ENCODE results near the gene NYNRIN. TPM values are rescaled to one million over a fixed set of nuclear protein-coding genes. Genes with fewer than 3 reads are reported as not detected.

Gene NYNRIN
- total RNA-seq, 4 donors from 2014 or later = 17.7 to 37.8 (median 23.5) TPM

GRCh38 chr14:24463017-24463883, 64.4 kb downstream of the NYNRIN start:
- no peak overlapping the region for H3K4me3 ChIP-seq (ENCODE audit: low read depth, poor library complexity, severe bottlenecking)
- intact Hi-C loops (cut with DNase I; ENCODE audit: low total_unique reads) = no loop called here
- WGBS, 2 donors = 44 to 71% methylated on average over 5 of the region's 5 CpGs
- no peak for TF ChIP-seq POLR2A (IDR thresholded peaks at IDR 0.05)
- TF ChIP-seq, protein P1, sequence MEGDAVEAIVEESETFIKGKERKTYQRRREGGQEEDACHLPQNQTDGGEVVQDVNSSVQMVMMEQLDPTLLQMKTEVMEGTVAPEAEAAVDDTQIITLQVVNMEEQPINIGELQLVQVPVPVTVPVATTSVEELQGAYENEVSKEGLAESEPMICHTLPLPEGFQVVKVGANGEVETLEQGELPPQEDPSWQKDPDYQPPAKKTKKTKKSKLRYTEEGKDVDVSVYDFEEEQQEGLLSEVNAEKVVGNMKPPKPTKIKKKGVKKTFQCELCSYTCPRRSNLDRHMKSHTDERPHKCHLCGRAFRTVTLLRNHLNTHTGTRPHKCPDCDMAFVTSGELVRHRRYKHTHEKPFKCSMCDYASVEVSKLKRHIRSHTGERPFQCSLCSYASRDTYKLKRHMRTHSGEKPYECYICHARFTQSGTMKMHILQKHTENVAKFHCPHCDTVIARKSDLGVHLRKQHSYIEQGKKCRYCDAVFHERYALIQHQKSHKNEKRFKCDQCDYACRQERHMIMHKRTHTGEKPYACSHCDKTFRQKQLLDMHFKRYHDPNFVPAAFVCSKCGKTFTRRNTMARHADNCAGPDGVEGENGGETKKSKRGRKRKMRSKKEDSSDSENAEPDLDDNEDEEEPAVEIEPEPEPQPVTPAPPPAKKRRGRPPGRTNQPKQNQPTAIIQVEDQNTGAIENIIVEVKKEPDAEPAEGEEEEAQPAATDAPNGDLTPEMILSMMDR (IDR thresholded peaks at IDR 0.05) = no peak
- DNase-seq (ENCODE audit: low spot score in 2 of 2) = no peak

GRCh38 chr14:24463884-24464785, 65.3 kb downstream of the NYNRIN start:
- DNase-seq (ENCODE audit: low spot score in 2 of 2) = no peak
- no peak for TF ChIP-seq POLR2A (IDR thresholded peaks at IDR 0.05)
- TF ChIP-seq, protein P1 (IDR thresholded peaks at IDR 0.05) = no peak
- 69 to 73% methylated on average over 4 of the region's 4 CpGs for whole genome bisulfite sequencing, 2 donors
- intact Hi-C loops (cut with DNase I; ENCODE audit: low total_unique reads) = no loop called here
- no peak overlapping the region for H3K4me3 ChIP-seq (ENCODE audit: low read depth, poor library complexity, severe bottlenecking)

- TF ChIP-seq, protein P1 (IDR thresholded peaks at IDR 0.05) = no peak
- no peak for TF ChIP-seq POLR2A (IDR thresholded peaks at IDR 0.05)
- WGBS, 2 donors = 92 to 93% methylated on average over 3 of the region's 3 CpGs
- no peak overlapping the region for H3K4me3 ChIP-seq (ENCODE audit: low read depth, poor library complexity, severe bottlenecking)
- DNase-seq (ENCODE audit: low spot score in 2 of 2) = no peak
- intact Hi-C loops (cut with DNase I; ENCODE audit: low total_unique reads) = no loop called here
Observed at GRCh38 chr14:24465368-24465767, 66.6 kb downstream of the NYNRIN start.

DNA sequence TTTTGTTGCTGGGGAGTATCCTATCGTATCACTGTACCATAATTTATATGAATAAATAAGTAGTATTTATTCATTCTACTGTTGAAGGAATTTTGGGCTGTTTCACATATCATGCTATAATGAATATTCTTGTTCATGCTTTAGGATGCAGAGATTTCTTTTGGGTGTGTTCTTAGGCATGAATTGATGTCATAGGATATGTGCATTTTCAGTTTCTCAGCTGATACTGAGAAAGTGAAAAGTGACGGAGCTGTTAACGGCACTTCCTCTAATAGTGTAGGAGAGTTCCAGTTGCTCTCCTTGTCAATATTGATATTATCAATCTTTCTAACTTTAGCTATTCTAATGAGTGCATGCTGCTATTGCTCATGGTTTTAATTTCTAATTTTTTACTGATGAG, 67.0 kb downstream of the NYNRIN start:
- H3K4me3 ChIP-seq (ENCODE audit: low read depth, poor library complexity, severe bottlenecking) = no peak overlapping the region
- 94 to 95% methylated on average over 3 of the region's 3 CpGs for WGBS, 2 donors
- no peak for TF ChIP-seq POLR2A (IDR thresholded peaks at IDR 0.05)
- TF ChIP-seq, protein P1 (IDR thresholded peaks at IDR 0.05) = no peak

More for the DNA sequence above, 67.0 kb downstream of the NYNRIN start:
- no peak for DNase-seq (ENCODE audit: low spot score in 2 of 2)
- intact Hi-C loops (cut with DNase I; ENCODE audit: low total_unique reads) = no loop called here

Other genes starting within 250 kb of the NYNRIN start
- gene IRF9, start 237.7 kb upstream of the NYNRIN start, total RNA-seq = 10 to 100 TPM; 36.1 to 54.1 (median 44.2) TPM
- gene REC8, start 226.9 kb upstream of the NYNRIN start, total RNA-seq = 1 to 10 TPM; 1.2 to 7.1 (median 2.4) TPM
- 10 to 100 TPM; 25.1 to 40.0 (median 32.6) TPM for gene IPO4, start 210.2 kb upstream of the NYNRIN start, total RNA-seq
- 10 to 100 TPM; 44.6 to 64.4 (median 52.9) TPM for gene TM9SF1, start 203.6 kb upstream of the NYNRIN start, total RNA-seq
- gene TSSK4, start 193.3 kb upstream of the NYNRIN start, total RNA-seq = not detected
- 10 to 100 TPM; 50.3 to 99.6 (median 68.1) TPM for gene CHMP4A, start 185.5 kb upstream of the NYNRIN start, total RNA-seq
- gene MDP1, start 182.9 kb upstream of the NYNRIN start, total RNA-seq = 10 to 100 TPM in 3 of 4 donors, 1 to 10 TPM in 1; 9.7 to 12.2 (median 10.7) TPM
- gene NEDD8, start 166.6 kb upstream of the NYNRIN start, total RNA-seq = 100 to 1,000 TPM in 3 of 4 donors, 10 to 100 TPM in 1; 68.0 to 153 (median 107) TPM
- gene GMPR2, start 166.1 kb upstream of the NYNRIN start, total RNA-seq = 10 to 100 TPM; 39.0 to 57.2 (median 49.0) TPM
- 10 to 100 TPM; 52.5 to 70.9 (median 60.0) TPM for gene TINF2, start 156.4 kb upstream of the NYNRIN start, total RNA-seq
- 100 to 1,000 TPM; 160 to 283 (median 235) TPM for gene TGM1, start 135.8 kb upstream of the NYNRIN start, total RNA-seq
- 10 to 100 TPM; 35.5 to 69.4 (median 44.7) TPM for gene RABGGTA, start 127.4 kb upstream of the NYNRIN start, total RNA-seq
- gene DHRS1, start 99.2 kb upstream of the NYNRIN start, total RNA-seq = 100 to 1,000 TPM in 1 of 4 donors, 10 to 100 TPM in 3; 55.0 to 112 (median 90.6) TPM
- 10 to 100 TPM; 13.8 to 20.4 (median 17.6) TPM for gene NOP9, start 99.2 kb upstream of the NYNRIN start, total RNA-seq
- gene CIDEB, start 91.0 kb upstream of the NYNRIN start, total RNA-seq = 10 to 100 TPM; 10.6 to 29.8 (median 25.1) TPM
- 100 to 1,000 TPM in 3 of 4 donors, 10 to 100 TPM in 1; 88.1 to 173 (median 147) TPM for gene LTB4R2, start 88.9 kb upstream of the NYNRIN start, total RNA-seq
- 100 to 1,000 TPM in 1 of 4 donors, 10 to 100 TPM in 3; 58.9 to 118 (median 70.9) TPM for gene LTB4R, start 87.5 kb upstream of the NYNRIN start, total RNA-seq
- 10 to 100 TPM in 3 of 4 donors, 1 to 10 TPM in 1; 6.7 to 22.8 (median 16.5) TPM for gene ADCY4, start 63.9 kb upstream of the NYNRIN start, total RNA-seq
- gene RIPK3, start 59.0 kb upstream of the NYNRIN start, total RNA-seq = 10 to 100 TPM in 1 of 4 donors, 1 to 10 TPM in 3; 6.3 to 18.0 (median 7.2) TPM
- 10 to 100 TPM in 3 of 4 donors, 1 to 10 TPM in 1; 8.3 to 26.1 (median 14.0) TPM for gene NFATC4, start 30.8 kb upstream of the NYNRIN start, total RNA-seq
- gene CBLN3, start 30.7 kb downstream of the NYNRIN start, total RNA-seq = 1 to 10 TPM in 2 of 4 donors, under 1 TPM in 2; 0.76 to 1.4 (median 1.1) TPM
- gene KHNYN, start 31.0 kb downstream of the NYNRIN start, total RNA-seq = 100 to 1,000 TPM in 1 of 4 donors, 10 to 100 TPM in 3; 66.0 to 147 (median 90.6) TPM
- gene SDR39U1, start 43.8 kb downstream of the NYNRIN start, total RNA-seq = 10 to 100 TPM; 21.0 to 39.1 (median 30.2) TPM
- 1 to 10 TPM in 2 of 4 donors, under 1 TPM in 1, not detected in 1; 0.63 to 2.2 (median 1.2) TPM for gene CMA1, start 109.3 kb downstream of the NYNRIN start, total RNA-seq
- gene CTSG, start 177.2 kb downstream of the NYNRIN start, total RNA-seq = 10 to 100 TPM in 1 of 4 donors, 1 to 10 TPM in 1, under 1 TPM in 2; 0.27 to 10.5 (median 1.5) TPM
- gene GZMH, start 210.7 kb downstream of the NYNRIN start, total RNA-seq = not detected
- gene GZMB, start 235.2 kb downstream of the NYNRIN start, total RNA-seq = 1 to 10 TPM in 1 of 4 donors, under 1 TPM in 1, not detected in 2; 0.75 to 1.0 TPM

Measured in lower leg skin (tissue), 4 donors.